Aorta (tissue), 5 donors: ENCODE results near the gene PIP5KL1. TPM values are rescaled to one million over a fixed set of nuclear protein-coding genes. Genes with fewer than 3 reads are reported as not detected.

Experiments
- ATAC-seq: fragments of 200-7000 bp; cut with Tn5 transposase; one replicate; pipeline ENCODE4 v1.9.1; 2022; ENCODE audit warnings: moderate library complexity; ENCODE audit not compliant: low FRiP score
- DNase-seq, 2 donors: peaks; one replicate each; pipeline ENCODE4 v3.0.0-alpha.2; 2020
- H3K27ac ChIP-seq, 2 donors: one replicate each; pipeline ENCODE4 v1.5.1; 2013; ENCODE audit warnings: low read length in 2 of 2, mild to moderate bottlenecking in 2 of 2, moderate library complexity in 2 of 2, control low read depth in 1 of 2, inconsistent platforms in 1 of 2, low read depth in 1 of 2
- H3K27me3 ChIP-seq, 2 donors: one replicate each; pipeline ENCODE4 v1.6.1; 2013; ENCODE audit warnings: control low read depth in 1 of 2, low read length in 1 of 2, mild to moderate bottlenecking in 1 of 2, moderate library complexity in 1 of 2; ENCODE audit not compliant: insufficient read depth in 2 of 2, control insufficient read depth in 1 of 2
- H3K36me3 ChIP-seq, 2 donors: one replicate each; pipeline ENCODE4 v1.6.1; 2013; ENCODE audit warnings: control low read depth in 1 of 2, low read length in 1 of 2, mild to moderate bottlenecking in 1 of 2; ENCODE audit not compliant: insufficient read depth in 2 of 2, control insufficient read depth in 1 of 2
- H3K4me1 ChIP-seq, 2 donors: one replicate each; pipeline ENCODE4 v1.6.1; 2013; ENCODE audit warnings: low read length in 2 of 2, control low read depth in 1 of 2, mild to moderate bottlenecking in 1 of 2, moderate library complexity in 1 of 2; ENCODE audit not compliant: insufficient read depth in 2 of 2, control insufficient read depth in 1 of 2
- H3K4me3 ChIP-seq, 2 donors: one replicate each; pipeline ENCODE4 v1.5.1; 2013; ENCODE audit warnings: low read length in 2 of 2, control low read depth in 1 of 2, mild to moderate bottlenecking in 1 of 2
- H3K9me3 ChIP-seq: one replicate; pipeline ENCODE4 v1.6.1; 2013; ENCODE audit warnings: mild to moderate bottlenecking, low read length; ENCODE audit not compliant: control insufficient read depth
- WGBS, 2 donors: extraction: QIAGEN DNeasy Blood & Tissue Kit; methylation state at CpG; one replicate each; pipeline ENCODE4 v1.1.7; 2013; 5-methylcytosine and 5-hydroxymethylcytosine counted together
- intact Hi-C, 2 donors: fragments of 100-400 bp; cut with DNase I; formaldehyde crosslinking; loops; one replicate each; pipeline versions ENCODE4 v1.14.2 to v1.15.0; 2022
- polyA plus RNA-seq, 2 donors: library from polyadenylated mRNA; stranded (reverse); fragments of 200-250 nt; gene quantifications; one replicate each; pipeline ENCODE4 v1.2.3, GENCODE V29; 2013
- total RNA-seq, 2 donors: library from RNA; stranded (reverse); fragmentation: NEBNext Ultra II Directional; extraction: Animal tissue kit (Norgen Biotek cat#: 25700); gene quantifications; one replicate each; pipeline ENCODE4 v1.2.1, GENCODE V29; 2021
- donor health status: healthy with polysubstance abuse.
- donor health status: Bipolar disorder and iron deficiency.
- donor health status: DM: no; HTN: no; CAD: no.
- donor health status: DM: no; HTN: no; CAD: no.
- donor health status: DM: yes; HTN: yes; CAD: no.

Gene PIP5KL1
- total and polyA plus RNA-seq, 4 donors, result 1.4 to 4.5 (median 3.0) TPM

- Histone ChIP-seq H3K36me3 (no peaks in the 10 kb centered on the region), H3K27ac (no peak overlapping the region), H3K27me3 (no peaks in the 10 kb centered on the region), H3K9me3 (no peaks in the 10 kb centered on the region), H3K4me1 (peaks cover 0 to 2% of the 10 kb centered on the region in 2 donors), H3K4me3 (no peak overlapping the region)
- ATAC-seq (peak; percentile 16), DNase-seq (peak in 1 of 2 donors; percentile 58)
- WGBS, 2 donors, result 8 to 11% methylated on average over 18 of the region's 18 CpGs
- intact Hi-C loops, result no loop called here
These were observed 710 bp upstream of the PIP5KL1 start for GRCh38 chr9:127931092-127931881.

DNA sequence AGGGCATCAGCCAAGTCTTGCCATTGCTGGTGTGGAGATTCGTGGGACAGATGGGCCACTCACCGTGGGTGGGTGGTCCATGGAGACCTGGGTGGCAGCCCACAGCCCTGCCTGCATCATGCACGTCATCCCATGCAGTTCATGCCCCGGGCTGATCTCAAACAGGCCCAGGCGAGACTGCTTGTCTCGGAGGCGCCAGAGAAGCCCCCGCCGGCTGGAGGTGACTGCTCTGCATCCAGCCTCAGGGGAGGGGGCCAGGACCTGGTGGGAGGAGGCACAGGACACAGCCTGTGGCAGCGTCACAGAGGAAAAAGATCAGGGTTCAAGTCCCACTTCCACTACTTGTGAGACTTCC, 975 bp downstream of the PIP5KL1 start:
- intact Hi-C loops, result loop anchor here in 1 of 2 donors (10.0 kb wide), 1 partner anchor 425 kb away; no protein-coding TSS in a partner anchor
- H3K27me3 ChIP-seq, result no peaks in the 10 kb centered on the region
- no peaks in the 10 kb centered on the region for H3K9me3 ChIP-seq
- H3K36me3 ChIP-seq, result no peaks in the 10 kb centered on the region
- DNase-seq, result peak in 1 of 2 donors; percentile 45
- peaks cover 0 to 2% of the 10 kb centered on the region in 2 donors for H3K4me1 ChIP-seq
- WGBS, 2 donors, result 70 to 72% methylated on average over 10 of the region's 10 CpGs
- ATAC-seq, result no peak
- no peak overlapping the region for H3K27ac ChIP-seq
- no peak overlapping the region for H3K4me3 ChIP-seq

DNA sequence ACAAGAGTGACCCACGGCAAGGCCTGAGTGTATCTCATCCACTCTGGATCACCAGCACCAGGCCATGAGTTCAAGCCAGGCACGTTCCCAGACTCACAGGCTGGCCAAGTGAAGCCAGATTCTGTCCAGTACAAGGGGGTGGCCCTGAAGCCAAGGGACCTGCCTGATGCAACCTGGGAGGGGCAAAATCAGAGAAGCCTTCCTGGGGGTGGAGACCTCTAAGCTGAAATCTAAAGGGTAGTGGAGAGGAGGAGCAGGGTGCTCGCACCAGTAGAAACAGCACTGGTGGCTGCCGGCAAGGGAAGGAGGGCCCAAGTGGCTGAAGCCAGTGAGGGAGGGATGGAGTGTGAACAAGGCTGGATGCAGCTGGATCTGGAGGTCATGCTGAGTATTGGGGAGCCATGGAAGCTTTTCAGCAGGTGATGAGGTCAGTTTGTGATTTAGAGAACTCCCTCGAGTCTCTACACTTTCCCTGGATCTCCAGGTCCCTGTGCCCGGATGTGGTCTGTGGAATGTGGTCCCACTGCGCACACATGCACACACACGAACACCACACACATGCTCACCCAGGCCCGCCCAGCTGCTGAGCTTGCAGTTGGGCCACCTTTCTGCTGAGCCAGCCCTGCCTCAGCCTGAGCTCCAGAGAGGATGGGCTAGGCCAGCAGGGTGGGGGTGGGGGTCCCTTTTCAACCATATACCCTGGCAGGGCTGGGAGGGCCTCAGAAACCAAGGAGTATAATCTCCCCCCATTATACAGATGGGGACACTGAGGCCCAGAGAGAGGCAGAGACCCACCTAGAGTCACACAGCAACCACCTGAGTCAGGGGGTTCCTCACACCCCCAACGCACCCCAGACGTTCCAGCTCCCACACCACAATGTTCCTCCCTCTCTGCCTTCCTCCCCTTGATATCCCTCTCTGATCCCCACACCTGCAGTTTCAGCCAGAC, 1.6 kb downstream of the PIP5KL1 start:
- ATAC-seq, result no peak
- Histone ChIP-seq H3K4me3 (no peak overlapping the region), H3K9me3 (no peaks in the 10 kb centered on the region), H3K36me3 (no peaks in the 10 kb centered on the region), H3K27me3 (no peaks in the 10 kb centered on the region), H3K4me1 (peaks cover 0 to 2% of the 10 kb centered on the region in 2 donors), H3K27ac (no peak overlapping the region)
- intact Hi-C loops, result loop anchor here in 1 of 2 donors (10.0 kb wide), 1 partner anchor 424 kb away; no protein-coding TSS in a partner anchor
- WGBS, 2 donors, result 71 to 74% methylated on average over 11 of the region's 11 CpGs
- no peak for DNase-seq

GRCh38 chr9:127927988-127928675, 2.4 kb downstream of the PIP5KL1 start:
- WGBS, 2 donors, result 28 to 35% methylated on average over 24 of the region's 24 CpGs
- Histone ChIP-seq H3K27me3 (no peaks in the 10 kb centered on the region), H3K27ac (no peak overlapping the region), H3K36me3 (no peaks in the 10 kb centered on the region), H3K4me3 (no peak overlapping the region), H3K9me3 (no peaks in the 10 kb centered on the region), H3K4me1 (peaks cover 0 to 2% of the 10 kb centered on the region in 2 donors)
- intact Hi-C loops, result loop anchor here in 1 of 2 donors (10.0 kb wide), 1 partner anchor 423 kb away; no protein-coding TSS in a partner anchor
- DNase-seq (peak in 1 of 2 donors; percentile 55), ATAC-seq (no peak)

DNA sequence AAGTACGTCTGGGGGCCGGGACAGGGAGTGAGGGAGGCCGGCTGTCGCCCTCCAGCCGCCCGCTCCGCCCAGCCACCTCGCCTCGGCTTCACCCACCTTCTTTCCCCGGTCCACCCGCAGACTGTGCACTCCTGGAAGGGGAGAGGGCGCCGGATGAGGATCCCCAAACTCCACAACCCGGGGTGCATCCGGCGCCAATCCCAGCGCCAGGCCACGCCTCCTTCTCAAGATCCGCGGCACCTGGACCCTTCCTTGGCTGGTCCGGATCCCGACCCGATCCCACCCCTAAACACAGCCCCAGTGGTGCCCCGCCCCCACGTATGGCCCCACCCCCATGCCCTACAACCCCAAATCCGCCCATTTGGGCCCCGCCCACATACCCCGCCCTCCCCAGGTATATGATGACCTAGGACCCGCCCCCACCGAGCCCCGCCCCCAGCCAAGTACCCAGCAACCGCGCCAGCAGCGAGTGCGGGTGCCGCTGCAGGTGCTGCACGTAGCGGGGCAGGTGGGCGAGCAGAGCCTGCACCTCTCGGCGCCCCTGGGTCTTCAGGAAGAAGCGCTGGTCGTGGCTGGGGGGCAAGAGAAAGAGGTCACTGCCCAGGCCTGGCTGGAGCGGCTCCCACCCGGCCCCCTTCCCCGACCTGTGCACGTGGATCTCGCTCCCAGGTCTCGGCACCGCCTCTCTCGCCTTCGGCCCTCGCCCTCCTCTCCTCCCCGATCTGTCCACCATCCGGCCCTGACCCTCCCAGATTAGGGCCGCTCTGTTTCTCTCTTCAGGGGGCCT, 3.2 kb downstream of the PIP5KL1 start:
- no peaks in the 10 kb centered on the region for H3K27me3 ChIP-seq

GRCh38 chr9:127926906-127927200, 3.7 kb downstream of the PIP5KL1 start:
- Histone ChIP-seq H3K27me3 (no peaks in the 10 kb centered on the region), H3K36me3 (no peaks in the 10 kb centered on the region), H3K4me1 (peaks cover 0 to 2% of the 10 kb centered on the region in 2 donors), H3K4me3 (no peak overlapping the region), H3K9me3 (no peaks in the 10 kb centered on the region), H3K27ac (no peak overlapping the region)
- WGBS, 2 donors, result 18 to 20% methylated on average over 18 to 19 of the region's 19 CpGs
- DNase-seq (no peak), ATAC-seq (no peak)
- intact Hi-C loops, result loop anchor here in 1 of 2 donors (10.0 kb wide), 1 partner anchor 422 kb away; no protein-coding TSS in a partner anchor

More for the DNA sequence above, 3.2 kb downstream of the PIP5KL1 start:
- Histone ChIP-seq H3K9me3 (no peaks in the 10 kb centered on the region), H3K4me1 (peaks cover 0 to 2% of the 10 kb centered on the region in 2 donors), H3K27ac (no peak overlapping the region), H3K4me3 (no peak overlapping the region), H3K36me3 (no peaks in the 10 kb centered on the region)
- 4% methylated on average over 41 to 56 of the region's 56 CpGs for WGBS, 2 donors
- ATAC-seq, result no peak
- DNase-seq, result peak in 1 of 2 donors; percentile 52
- intact Hi-C loops, result loop anchor here in 1 of 2 donors (10.0 kb wide), 1 partner anchor 423 kb away; no protein-coding TSS in a partner anchor

GRCh38 chr9:127925959-127926905, 4.3 kb downstream of the PIP5KL1 start:
- 79 to 82% methylated on average over 14 of the region's 14 CpGs for WGBS, 2 donors

More at GRCh38 chr9:127925959-127926905, 4.3 kb downstream of the PIP5KL1 start:
- Histone ChIP-seq H3K4me1 (peaks cover 0 to 2% of the 10 kb centered on the region in 2 donors), H3K27me3 (no peaks in the 10 kb centered on the region), H3K9me3 (no peaks in the 10 kb centered on the region), H3K36me3 (no peaks in the 10 kb centered on the region), H3K4me3 (no peak overlapping the region), H3K27ac (no peak overlapping the region)
- no peak for DNase-seq
- ATAC-seq, result no peak
- intact Hi-C loops, result loop anchor here in 1 of 2 donors (10.0 kb wide), 1 partner anchor 421 kb away; no protein-coding TSS in a partner anchor
